Measurements from ENCODE around the gene ADAMTS15. TPM values are rescaled to one million over a fixed set of nuclear protein-coding genes. Genes with fewer than 3 reads are reported as not detected.

ADAMTS15 gene
- 8.3 to 13.1 TPM (median 10.8 TPM) in 5 replicates for total RNA-seq (2022; extraction: Qiagen RNA extraction; ENCODE audit: low read depth)

DNA sequence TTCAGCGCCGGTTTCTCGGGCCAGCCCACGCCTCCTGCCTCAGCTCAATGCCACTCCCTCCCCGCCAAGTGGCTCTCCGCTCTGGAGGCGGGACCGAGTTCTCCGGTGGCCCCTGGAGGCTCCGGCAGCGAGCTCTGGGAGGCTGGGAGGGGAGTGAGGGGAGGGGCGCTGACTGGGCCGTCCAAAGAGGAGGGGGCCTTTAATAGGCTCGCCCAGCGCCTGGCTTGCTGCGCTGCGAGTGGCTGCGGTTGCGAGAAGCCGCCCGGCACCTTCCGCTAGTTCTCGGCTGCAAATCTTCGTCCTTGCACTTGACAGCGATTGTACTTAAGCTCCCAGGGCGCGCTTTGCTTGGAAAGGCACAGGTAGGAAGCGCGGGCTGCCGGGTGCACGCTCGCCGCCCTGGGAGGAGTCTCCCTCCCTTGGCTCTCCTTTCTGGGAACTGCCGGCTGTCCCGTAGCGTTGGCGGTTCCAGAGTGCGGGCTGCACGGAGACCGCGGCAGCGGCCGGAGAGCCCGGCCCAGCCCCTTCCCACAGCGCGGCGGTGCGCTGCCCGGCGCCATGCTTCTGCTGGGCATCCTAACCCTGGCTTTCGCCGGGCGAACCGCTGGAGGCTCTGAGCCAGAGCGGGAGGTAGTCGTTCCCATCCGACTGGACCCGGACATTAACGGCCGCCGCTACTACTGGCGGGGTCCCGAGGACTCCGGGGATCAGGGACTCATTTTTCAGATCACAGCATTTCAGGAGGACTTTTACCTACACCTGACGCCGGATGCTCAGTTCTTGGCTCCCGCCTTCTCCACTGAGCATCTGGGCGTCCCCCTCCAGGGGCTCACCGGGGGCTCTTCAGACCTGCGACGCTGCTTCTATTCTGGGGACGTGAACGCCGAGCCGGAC, at the start of gene ADAMTS15:
Gene ADAMTS15 (plus strand): TSS at position 230 of the 894 bp plus-strand sequence. CDS start 329 bp downstream, at position 559.

GRCh38 chr11:130428316-130429119, 19.9 kb upstream of the ADAMTS15 start, which contains the start of gene ADAMTS8:
ADAMTS8 (minus strand) TSS chr11:130428609; CDS start chr11:130428286, 323 bp downstream.

Other genes starting within 250 kb of the ADAMTS15 start
- gene ZBTB44, start 133.7 kb upstream of the ADAMTS15 start, total RNA-seq (2022; extraction: Qiagen RNA extraction; ENCODE audit: low read depth): 7.4 to 10.9 TPM (median 7.8 TPM) in 5 replicates
- 0.39 to 0.64 TPM (median 0.62 TPM) in 5 replicates for gene ADAMTS8, start 20.0 kb upstream of the ADAMTS15 start, total RNA-seq (2022; extraction: Qiagen RNA extraction; ENCODE audit: low read depth)

All from A549 treated with CpdA at 1 μM for 4 hours (cell line).